ENCODE results near the gene ALDH1A2.

Gene ALDH1A2

DNA sequence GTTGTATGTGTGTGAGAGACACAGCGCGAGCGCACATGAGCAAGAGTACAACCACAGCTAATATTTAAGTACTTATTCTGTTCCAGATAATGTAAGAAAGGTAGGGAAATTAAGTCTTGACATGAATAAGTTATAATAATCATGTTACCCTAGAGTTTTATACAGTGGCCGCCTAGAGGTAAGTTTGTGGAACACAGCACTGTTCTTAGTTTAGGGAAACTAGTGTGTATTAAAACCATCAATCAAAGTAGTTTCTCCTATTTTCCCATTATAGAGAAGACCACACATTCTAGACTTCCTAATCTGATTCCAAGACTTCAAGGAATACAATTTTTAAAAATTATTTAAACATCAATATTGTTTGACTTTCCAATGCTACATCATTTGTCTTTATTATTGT, 9.5 kb downstream of the ALDH1A2 start:
- H3K9me3 ChIP-seq (ENCODE audit: insufficient read depth, low read length): no peaks in the 10 kb centered on the region
- H3K4me3 ChIP-seq (ENCODE audit: low read length): no peak overlapping the region
- no peaks in the 10 kb centered on the region for H3K36me3 ChIP-seq (replicated peaks; ENCODE audit: low read depth, low read length)
- no peak overlapping the region for H3K4me2 ChIP-seq (ENCODE audit: low read length)
- no peaks in the 10 kb centered on the region for H4K20me1 ChIP-seq (ENCODE audit: insufficient read depth, low read length)
- TF ChIP-seq, protein P1, sequence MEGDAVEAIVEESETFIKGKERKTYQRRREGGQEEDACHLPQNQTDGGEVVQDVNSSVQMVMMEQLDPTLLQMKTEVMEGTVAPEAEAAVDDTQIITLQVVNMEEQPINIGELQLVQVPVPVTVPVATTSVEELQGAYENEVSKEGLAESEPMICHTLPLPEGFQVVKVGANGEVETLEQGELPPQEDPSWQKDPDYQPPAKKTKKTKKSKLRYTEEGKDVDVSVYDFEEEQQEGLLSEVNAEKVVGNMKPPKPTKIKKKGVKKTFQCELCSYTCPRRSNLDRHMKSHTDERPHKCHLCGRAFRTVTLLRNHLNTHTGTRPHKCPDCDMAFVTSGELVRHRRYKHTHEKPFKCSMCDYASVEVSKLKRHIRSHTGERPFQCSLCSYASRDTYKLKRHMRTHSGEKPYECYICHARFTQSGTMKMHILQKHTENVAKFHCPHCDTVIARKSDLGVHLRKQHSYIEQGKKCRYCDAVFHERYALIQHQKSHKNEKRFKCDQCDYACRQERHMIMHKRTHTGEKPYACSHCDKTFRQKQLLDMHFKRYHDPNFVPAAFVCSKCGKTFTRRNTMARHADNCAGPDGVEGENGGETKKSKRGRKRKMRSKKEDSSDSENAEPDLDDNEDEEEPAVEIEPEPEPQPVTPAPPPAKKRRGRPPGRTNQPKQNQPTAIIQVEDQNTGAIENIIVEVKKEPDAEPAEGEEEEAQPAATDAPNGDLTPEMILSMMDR (IDR thresholded peaks at IDR 0.05; ENCODE audit: low read depth, low read length): 0 out of 2 replicates have a peak, but pooled peaks have one; percentile 17
- TF ChIP-seq EZH2phosphoT487 (IDR thresholded peaks at IDR 0.05; ENCODE audit: low read depth): no peak
- no peaks in the 10 kb centered on the region for H3K79me2 ChIP-seq (ENCODE audit: low read length)
- H3K27ac ChIP-seq (ENCODE audit: low read length): no peak overlapping the region
- H3K27me3 ChIP-seq (ENCODE audit: low read depth, low read length): peaks cover 32% of the 10 kb centered on the region
- H3K4me1 ChIP-seq (ENCODE audit: low read length): peaks cover 4% of the 10 kb centered on the region
- H3K9ac ChIP-seq (ENCODE audit: low read length): no peak overlapping the region
- no peak overlapping the region for H2AFZ ChIP-seq (ENCODE audit: low read depth, low read length)

DNA sequence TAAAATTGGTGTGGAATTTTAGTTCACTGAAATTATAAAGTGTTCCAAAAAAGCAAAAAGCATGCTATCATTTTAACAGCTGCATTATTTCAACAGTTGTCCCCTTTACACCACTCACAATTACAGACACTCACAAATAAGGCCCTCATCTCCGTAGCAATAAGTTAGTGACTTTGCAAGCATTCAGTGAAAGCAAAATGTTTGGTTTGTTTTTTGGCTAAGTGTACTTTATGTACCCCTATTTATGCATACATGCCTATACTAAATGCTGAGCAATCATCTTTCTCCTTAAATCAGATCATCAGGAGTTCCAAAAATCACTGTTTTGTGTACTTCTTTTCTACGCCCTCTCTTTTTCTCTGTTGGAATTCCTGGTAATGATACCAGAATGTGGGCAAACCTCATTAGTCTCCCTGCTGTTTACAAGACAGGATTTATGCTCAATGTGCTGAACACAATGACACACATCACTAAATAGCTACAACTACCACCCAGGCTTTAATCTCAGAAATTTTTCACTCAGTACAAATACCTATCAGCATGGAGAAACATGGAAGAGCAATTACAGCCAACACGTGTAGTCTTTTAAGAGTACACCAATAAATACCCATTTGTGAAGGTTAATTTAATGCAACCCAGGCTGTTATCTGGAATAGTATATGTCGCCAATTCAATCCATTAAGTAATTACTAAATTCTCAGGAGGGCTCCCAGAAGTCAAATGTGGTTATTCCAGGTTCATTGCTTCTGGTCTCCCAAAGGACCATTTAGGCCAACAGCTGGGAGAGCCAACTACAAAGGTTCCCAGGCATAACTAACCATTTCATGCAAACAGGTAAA, 12.0 kb downstream of the ALDH1A2 start:
- Histone ChIP-seq H3K9ac (ENCODE audit: low read length) (no peak overlapping the region), H3K27me3 (ENCODE audit: low read depth, low read length) (peaks cover 39% of the 10 kb centered on the region), H3K27ac (ENCODE audit: low read length) (no peak overlapping the region), H3K9me3 (ENCODE audit: insufficient read depth, low read length) (no peaks in the 10 kb centered on the region), H4K20me1 (ENCODE audit: insufficient read depth, low read length) (no peaks in the 10 kb centered on the region), H3K4me3 (ENCODE audit: low read length) (no peak overlapping the region), H3K4me1 (ENCODE audit: low read length) (peaks cover 4% of the 10 kb centered on the region), H2AFZ (ENCODE audit: low read depth, low read length) (no peak overlapping the region), H3K36me3 (replicated peaks; ENCODE audit: low read depth, low read length) (no peaks in the 10 kb centered on the region), H3K79me2 (ENCODE audit: low read length) (no peaks in the 10 kb centered on the region), H3K4me2 (ENCODE audit: low read length) (no peak overlapping the region)
- TF ChIP-seq EZH2phosphoT487 (IDR thresholded peaks at IDR 0.05; ENCODE audit: low read depth): no peak
- TF ChIP-seq, protein P1 (IDR thresholded peaks at IDR 0.05; ENCODE audit: low read depth, low read length): no peak

DNA sequence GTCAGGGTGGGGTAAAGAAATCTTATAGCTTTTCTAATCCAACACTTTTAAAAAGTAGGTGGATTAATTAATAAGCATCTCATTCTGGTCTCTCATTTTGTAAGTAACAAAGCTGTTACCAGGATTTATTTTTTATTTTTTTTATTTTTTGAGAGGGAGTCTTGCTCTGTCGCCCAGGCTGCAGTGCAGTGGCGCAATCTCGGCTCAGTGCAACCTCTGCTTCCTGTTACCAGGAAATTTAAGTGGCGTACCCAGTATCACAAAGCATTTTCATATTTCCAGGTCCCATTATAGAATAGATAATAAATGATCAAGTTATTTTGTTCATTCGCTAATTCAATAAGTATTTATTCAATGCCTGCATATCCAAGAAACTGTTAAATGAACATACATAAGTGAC, 13.2 kb downstream of the ALDH1A2 start:
- H2AFZ ChIP-seq (ENCODE audit: low read depth, low read length): no peak overlapping the region
- TF ChIP-seq EZH2phosphoT487 (IDR thresholded peaks at IDR 0.05; ENCODE audit: low read depth): no peak
- TF ChIP-seq, protein P1 (IDR thresholded peaks at IDR 0.05; ENCODE audit: low read depth, low read length): no peak
- H3K4me2 ChIP-seq (ENCODE audit: low read length): no peak overlapping the region
- H3K9me3 ChIP-seq (ENCODE audit: insufficient read depth, low read length): no peaks in the 10 kb centered on the region
- peaks cover 39% of the 10 kb centered on the region for H3K27me3 ChIP-seq (ENCODE audit: low read depth, low read length)
- no peaks in the 10 kb centered on the region for H4K20me1 ChIP-seq (ENCODE audit: insufficient read depth, low read length)
- no peak overlapping the region for H3K4me3 ChIP-seq (ENCODE audit: low read length)
- H3K9ac ChIP-seq (ENCODE audit: low read length): no peak overlapping the region
- H3K79me2 ChIP-seq (ENCODE audit: low read length): no peaks in the 10 kb centered on the region
- no peaks in the 10 kb centered on the region for H3K36me3 ChIP-seq (replicated peaks; ENCODE audit: low read depth, low read length)
- no peak overlapping the region for H3K27ac ChIP-seq (ENCODE audit: low read length)
- H3K4me1 ChIP-seq (ENCODE audit: low read length): no peaks in the 10 kb centered on the region

DNA sequence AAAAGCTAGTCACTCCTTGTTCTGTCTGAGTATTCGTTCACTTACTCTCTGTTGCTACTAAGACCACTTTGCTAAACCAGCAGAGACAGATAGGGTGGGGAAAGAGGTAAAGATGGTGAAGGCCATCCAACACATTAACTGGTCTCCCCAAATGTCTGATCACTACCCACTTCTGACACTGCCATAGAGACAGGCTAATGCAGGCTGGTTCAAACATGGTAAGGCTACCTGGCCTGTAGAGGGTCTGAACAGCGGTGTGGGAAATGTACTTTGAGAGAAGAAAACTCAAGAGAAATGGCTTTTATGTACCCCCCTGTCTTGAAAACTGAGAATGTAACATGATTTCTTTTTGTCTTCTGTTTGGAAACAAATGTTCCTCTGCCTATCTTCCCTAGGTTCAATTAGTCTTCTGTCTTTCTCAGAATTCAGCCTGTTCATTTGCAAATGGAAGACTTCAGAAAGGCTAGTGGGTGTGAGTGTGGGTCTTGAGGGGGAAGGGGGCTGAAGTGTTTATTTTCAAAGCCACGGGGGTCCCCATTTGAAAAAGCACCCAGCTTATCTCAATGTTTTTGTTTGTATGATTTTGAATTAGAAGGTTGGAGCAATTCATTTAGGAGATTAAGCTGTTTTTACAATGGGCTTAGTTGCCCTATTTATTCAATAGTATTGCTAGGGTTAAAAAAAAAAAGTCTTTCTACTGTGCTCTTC, 15.8 kb downstream of the ALDH1A2 start:
- no peaks in the 10 kb centered on the region for H3K9me3 ChIP-seq (ENCODE audit: insufficient read depth, low read length)
- H3K27me3 ChIP-seq (ENCODE audit: low read depth, low read length): peaks cover 23% of the 10 kb centered on the region
- no peak overlapping the region for H2AFZ ChIP-seq (ENCODE audit: low read depth, low read length)
- H4K20me1 ChIP-seq (ENCODE audit: insufficient read depth, low read length): no peaks in the 10 kb centered on the region
- no peak overlapping the region for H3K4me3 ChIP-seq (ENCODE audit: low read length)
- no peak overlapping the region for H3K4me2 ChIP-seq (ENCODE audit: low read length)
- TF ChIP-seq, protein P1 (IDR thresholded peaks at IDR 0.05; ENCODE audit: low read depth, low read length): no peak
- TF ChIP-seq EZH2phosphoT487 (IDR thresholded peaks at IDR 0.05; ENCODE audit: low read depth): no peak
- no peak overlapping the region for H3K27ac ChIP-seq (ENCODE audit: low read length)
- no peaks in the 10 kb centered on the region for H3K4me1 ChIP-seq (ENCODE audit: low read length)
- no peak overlapping the region for H3K9ac ChIP-seq (ENCODE audit: low read length)
- H3K36me3 ChIP-seq (replicated peaks; ENCODE audit: low read depth, low read length): no peaks in the 10 kb centered on the region
- H3K79me2 ChIP-seq (ENCODE audit: low read length): no peaks in the 10 kb centered on the region

Data from OCI-LY3 (cell line).